Stimulated activated memory B cell treated with anti-CD40 and anti-IgM and Interleukin-4, amounts not matched to agents 10 μg/mL and 1 μg/mL and 100 μg/mL, for 72 hours (primary cell): ENCODE data around the gene ATG13.
A peak's percentile ranks its signal among the peaks of the same experiment; 100 is the strongest.

Source experiments
- ATAC-seq: fragments of 150-1000 bp; cut with Tn5 transposase; 2 replicates; pipeline ENCODE4 v1.10.0; 2021
- H3K27ac Mint-ChIP-seq: one replicate; pipeline ENCODE4 v1.8.0; 2022; ENCODE audit warnings: mild to moderate bottlenecking, mixed read lengths
- H3K27me3 Mint-ChIP-seq: one replicate; pipeline ENCODE4 v1.8.0; 2022; ENCODE audit warnings: mixed read lengths
- H3K36me3 Mint-ChIP-seq: one replicate; pipeline ENCODE4 v1.8.0; 2022; ENCODE audit warnings: mixed read lengths
- H3K4me1 Mint-ChIP-seq: one replicate; pipeline ENCODE4 v1.8.0; 2022; ENCODE audit warnings: mixed read lengths
- H3K4me3 Mint-ChIP-seq: one replicate; pipeline ENCODE4 v1.8.0; 2022; ENCODE audit warnings: mild to moderate bottlenecking, moderate library complexity, mixed read lengths
- H3K9me3 Mint-ChIP-seq: one replicate; pipeline ENCODE4 v1.8.0; 2022; ENCODE audit warnings: mixed read lengths

Gene ATG13

GRCh38 chr11:46674463-46675287 is 57.3 kb downstream of the ATG13 start:
- H3K36me3 Mint-ChIP-seq: peaks cover 49% of the 10 kb centered on the region
- H3K4me1 Mint-ChIP-seq: peaks cover 40% of the 10 kb centered on the region
- H3K27me3 Mint-ChIP-seq: no peaks in the 10 kb centered on the region
- ATAC-seq: peak; percentile 40
- no peaks in the 10 kb centered on the region for H3K9me3 Mint-ChIP-seq
- no peak overlapping the region for H3K4me3 Mint-ChIP-seq
- peak overlapping the region; percentile 69 for H3K27ac Mint-ChIP-seq

- ATAC-seq: no peak
- H3K36me3 Mint-ChIP-seq: peaks cover 51% of the 10 kb centered on the region
- H3K27ac Mint-ChIP-seq: peak overlapping the region; percentile 69
- H3K4me3 Mint-ChIP-seq: no peak overlapping the region
- no peaks in the 10 kb centered on the region for H3K9me3 Mint-ChIP-seq
- H3K4me1 Mint-ChIP-seq: peaks cover 40% of the 10 kb centered on the region
- H3K27me3 Mint-ChIP-seq: no peaks in the 10 kb centered on the region
These were observed 58.0 kb downstream of the ATG13 start for GRCh38 chr11:46675288-46675851.

- peak overlapping the region; percentile 60 for H3K27ac Mint-ChIP-seq
- H3K4me3 Mint-ChIP-seq: no peak overlapping the region
- peaks cover 40% of the 10 kb centered on the region for H3K4me1 Mint-ChIP-seq
- no peaks in the 10 kb centered on the region for H3K27me3 Mint-ChIP-seq
- H3K9me3 Mint-ChIP-seq: no peaks in the 10 kb centered on the region
- peaks cover 57% of the 10 kb centered on the region for H3K36me3 Mint-ChIP-seq
- ATAC-seq: no peak
These were observed 58.6 kb downstream of the ATG13 start for GRCh38 chr11:46675949-46676348.

- H3K27ac Mint-ChIP-seq: peak overlapping the region; percentile 60
- H3K9me3 Mint-ChIP-seq: no peaks in the 10 kb centered on the region
- no peaks in the 10 kb centered on the region for H3K27me3 Mint-ChIP-seq
- no peak for ATAC-seq
- H3K36me3 Mint-ChIP-seq: peaks cover 60% of the 10 kb centered on the region
- peaks cover 40% of the 10 kb centered on the region for H3K4me1 Mint-ChIP-seq
- H3K4me3 Mint-ChIP-seq: no peak overlapping the region
These were observed 59.2 kb downstream of the ATG13 start for GRCh38 chr11:46676436-46677158.

GRCh38 chr11:46677169-46677568 is 59.8 kb downstream of the ATG13 start:
- Mint-ChIP-seq H3K36me3 (peaks cover 55% of the 10 kb centered on the region), H3K9me3 (no peaks in the 10 kb centered on the region), H3K4me1 (peaks cover 40% of the 10 kb centered on the region), H3K4me3 (no peak overlapping the region), H3K27ac (peak overlapping the region; percentile 60), H3K27me3 (no peaks in the 10 kb centered on the region)
- ATAC-seq: no peak

GRCh38 chr11:46677991-46678740 is 60.8 kb downstream of the ATG13 start:
- H3K4me1 Mint-ChIP-seq: peaks cover 40% of the 10 kb centered on the region
- no peak overlapping the region for H3K27ac Mint-ChIP-seq
- H3K36me3 Mint-ChIP-seq: peaks cover 46% of the 10 kb centered on the region

GRCh38 chr11:46678741-46679130 is 61.4 kb downstream of the ATG13 start:
- no peak overlapping the region for H3K4me3 Mint-ChIP-seq
- peaks cover 40% of the 10 kb centered on the region for H3K4me1 Mint-ChIP-seq
- H3K27me3 Mint-ChIP-seq: no peaks in the 10 kb centered on the region
- H3K9me3 Mint-ChIP-seq: no peaks in the 10 kb centered on the region
- no peak overlapping the region for H3K27ac Mint-ChIP-seq
- peaks cover 51% of the 10 kb centered on the region for H3K36me3 Mint-ChIP-seq
- no peak for ATAC-seq

More at GRCh38 chr11:46677991-46678740, 60.8 kb downstream of the ATG13 start:
- Mint-ChIP-seq H3K4me3 (no peak overlapping the region), H3K27me3 (no peaks in the 10 kb centered on the region), H3K9me3 (no peaks in the 10 kb centered on the region)
- ATAC-seq: no peak

- Mint-ChIP-seq H3K9me3 (no peaks in the 10 kb centered on the region), H3K36me3 (peaks cover 55% of the 10 kb centered on the region), H3K4me3 (no peak overlapping the region), H3K27me3 (no peaks in the 10 kb centered on the region), H3K4me1 (peaks cover 36% of the 10 kb centered on the region), H3K27ac (peak overlapping the region; percentile 42)
- ATAC-seq: no peak
These were observed 62.1 kb downstream of the ATG13 start for GRCh38 chr11:46679241-46680163.

- Mint-ChIP-seq H3K27ac (no peak overlapping the region), H3K4me3 (no peak overlapping the region), H3K4me1 (peaks cover 28% of the 10 kb centered on the region), H3K36me3 (peaks cover 55% of the 10 kb centered on the region), H3K9me3 (no peaks in the 10 kb centered on the region), H3K27me3 (no peaks in the 10 kb centered on the region)
- no peak for ATAC-seq
These were observed 62.9 kb downstream of the ATG13 start for GRCh38 chr11:46680164-46680760.

GRCh38 chr11:46680815-46681214 is 63.5 kb downstream of the ATG13 start:
- H3K4me1 Mint-ChIP-seq: peaks cover 22% of the 10 kb centered on the region
- H3K27ac Mint-ChIP-seq: no peak overlapping the region
- no peaks in the 10 kb centered on the region for H3K27me3 Mint-ChIP-seq
- no peak for ATAC-seq
- H3K4me3 Mint-ChIP-seq: no peak overlapping the region
- H3K36me3 Mint-ChIP-seq: peaks cover 55% of the 10 kb centered on the region
- no peaks in the 10 kb centered on the region for H3K9me3 Mint-ChIP-seq

- Mint-ChIP-seq H3K27ac (no peak overlapping the region), H3K27me3 (no peaks in the 10 kb centered on the region), H3K9me3 (no peaks in the 10 kb centered on the region), H3K4me3 (no peak overlapping the region), H3K36me3 (peaks cover 55% of the 10 kb centered on the region), H3K4me1 (peaks cover 16% of the 10 kb centered on the region)
- ATAC-seq: no peak
These were observed 64.5 kb downstream of the ATG13 start for GRCh38 chr11:46681814-46682213.

- Mint-ChIP-seq H3K27me3 (no peaks in the 10 kb centered on the region), H3K27ac (no peak overlapping the region), H3K36me3 (peaks cover 57% of the 10 kb centered on the region), H3K4me1 (peaks cover 7% of the 10 kb centered on the region), H3K9me3 (no peaks in the 10 kb centered on the region), H3K4me3 (no peak overlapping the region)
- ATAC-seq: no peak
These were observed 65.7 kb downstream of the ATG13 start for GRCh38 chr11:46682773-46683752.

GRCh38 chr11:46684367-46684766 is 67.0 kb downstream of the ATG13 start:
- Mint-ChIP-seq H3K36me3 (peaks cover 52% of the 10 kb centered on the region), H3K27ac (no peak overlapping the region)

More at GRCh38 chr11:46684367-46684766, 67.0 kb downstream of the ATG13 start:
- no peaks in the 10 kb centered on the region for H3K27me3 Mint-ChIP-seq
- no peaks in the 10 kb centered on the region for H3K4me1 Mint-ChIP-seq
- no peak overlapping the region for H3K4me3 Mint-ChIP-seq
- ATAC-seq: no peak
- no peaks in the 10 kb centered on the region for H3K9me3 Mint-ChIP-seq
